Activated CD4-positive, alpha-beta T cell treated with anti-CD3 and anti-CD28 coated beads for 1 hour (primary cell): ENCODE measurements around the gene OR1K1.
"Not testable (repeated sequence)": the region's sequence is repeated elsewhere in the genome, so short reads cannot be mapped to it uniquely, and the experiment has no call there.

ENCODE experiments used
- DNase-seq: peaks from one replicate; pipeline ENCODE4 v3.0.0-alpha.2; 2020

The OR1K1 gene, protein sequence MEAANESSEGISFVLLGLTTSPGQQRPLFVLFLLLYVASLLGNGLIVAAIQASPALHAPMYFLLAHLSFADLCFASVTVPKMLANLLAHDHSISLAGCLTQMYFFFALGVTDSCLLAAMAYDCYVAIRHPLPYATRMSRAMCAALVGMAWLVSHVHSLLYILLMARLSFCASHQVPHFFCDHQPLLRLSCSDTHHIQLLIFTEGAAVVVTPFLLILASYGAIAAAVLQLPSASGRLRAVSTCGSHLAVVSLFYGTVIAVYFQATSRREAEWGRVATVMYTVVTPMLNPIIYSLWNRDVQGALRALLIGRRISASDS

DNA sequence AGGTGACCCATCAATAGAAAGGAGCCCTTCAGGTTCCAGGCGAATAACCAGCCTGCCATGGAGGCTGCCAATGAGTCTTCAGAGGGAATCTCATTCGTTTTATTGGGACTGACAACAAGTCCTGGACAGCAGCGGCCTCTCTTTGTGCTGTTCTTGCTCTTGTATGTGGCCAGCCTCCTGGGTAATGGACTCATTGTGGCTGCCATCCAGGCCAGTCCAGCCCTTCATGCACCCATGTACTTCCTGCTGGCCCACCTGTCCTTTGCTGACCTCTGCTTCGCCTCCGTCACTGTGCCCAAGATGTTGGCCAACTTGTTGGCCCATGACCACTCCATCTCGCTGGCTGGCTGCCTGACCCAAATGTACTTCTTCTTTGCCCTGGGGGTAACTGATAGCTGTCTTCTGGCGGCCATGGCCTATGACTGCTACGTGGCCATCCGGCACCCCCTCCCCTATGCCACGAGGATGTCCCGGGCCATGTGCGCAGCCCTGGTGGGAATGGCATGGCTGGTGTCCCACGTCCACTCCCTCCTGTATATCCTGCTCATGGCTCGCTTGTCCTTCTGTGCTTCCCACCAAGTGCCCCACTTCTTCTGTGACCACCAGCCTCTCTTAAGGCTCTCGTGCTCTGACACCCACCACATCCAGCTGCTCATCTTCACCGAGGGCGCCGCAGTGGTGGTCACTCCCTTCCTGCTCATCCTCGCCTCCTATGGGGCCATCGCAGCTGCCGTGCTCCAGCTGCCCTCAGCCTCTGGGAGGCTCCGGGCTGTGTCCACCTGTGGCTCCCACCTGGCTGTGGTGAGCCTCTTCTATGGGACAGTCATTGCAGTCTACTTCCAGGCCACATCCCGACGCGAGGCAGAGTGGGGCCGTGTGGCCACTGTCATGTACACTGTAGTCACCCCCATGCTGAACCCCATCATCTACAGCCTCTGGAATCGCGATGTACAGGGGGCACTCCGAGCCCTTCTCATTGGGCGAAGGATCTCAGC is at the start of gene OR1K1:
Gene OR1K1, plus strand, starts transcription at position 58 of the 995 bp plus-strand sequence. Its CDS starts 0 bp downstream, at position 58.
- no peak for DNase-seq

- no peak for DNase-seq
Observed at GRCh38 chr9:122754825-122755224, 45.1 kb upstream of the OR1K1 start.

GRCh38 chr9:122767817-122768216 is 32.1 kb upstream of the OR1K1 start:
- DNase-seq, result no peak

GRCh38 chr9:122777052-122777451 is 22.9 kb upstream of the OR1K1 start:
- DNase-seq, result no peak

GRCh38 chr9:122777935-122778627 is 21.8 kb upstream of the OR1K1 start:
- DNase-seq, result no peak

- DNase-seq, result no peak
Observed at GRCh38 chr9:122779181-122779580, 20.7 kb upstream of the OR1K1 start.

DNA sequence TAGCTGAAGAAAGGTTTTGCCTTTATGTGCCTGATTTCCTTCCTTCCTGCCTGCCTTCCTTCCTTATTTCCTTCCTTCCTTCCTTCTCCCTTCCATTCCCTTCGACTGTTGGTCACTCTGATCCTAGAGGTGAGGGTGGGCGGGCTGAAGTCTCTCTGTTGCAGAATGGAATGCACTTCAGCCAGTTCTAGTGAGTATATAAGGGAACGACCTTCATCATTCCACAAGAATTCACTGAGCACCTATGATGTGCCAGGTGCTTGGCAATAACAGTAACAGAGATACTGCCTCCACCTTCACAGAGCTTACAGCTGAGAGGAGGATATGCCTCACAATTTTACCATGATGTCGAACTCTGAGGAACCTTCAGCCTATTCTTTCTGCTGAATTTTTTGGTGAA is 19.9 kb upstream of the OR1K1 start:
- no peak for DNase-seq

GRCh38 chr9:122781671-122782070 is 18.3 kb upstream of the OR1K1 start:
- DNase-seq, result no peak

DNA sequence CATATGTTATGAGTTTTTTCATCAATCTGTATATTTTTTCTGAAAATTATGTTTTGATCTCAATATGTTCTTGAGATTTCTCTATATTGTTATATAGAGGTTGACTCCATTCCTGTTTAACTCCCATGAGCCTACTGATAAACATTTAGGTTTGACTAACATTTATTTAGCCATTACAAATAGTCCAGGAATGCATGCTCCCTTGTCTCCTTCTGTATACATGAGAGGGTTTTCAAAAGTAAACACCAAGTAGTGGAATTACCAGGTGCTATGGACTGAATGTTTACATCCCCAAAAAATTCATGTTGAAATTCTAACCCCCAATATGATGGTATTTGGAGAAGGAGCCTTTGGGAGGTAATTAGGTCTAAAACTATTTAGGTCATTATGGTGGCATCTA is 14.7 kb upstream of the OR1K1 start:
- no peak for DNase-seq

GRCh38 chr9:122786338-122786737 is 13.6 kb upstream of the OR1K1 start:
- DNase-seq, result no peak

DNA sequence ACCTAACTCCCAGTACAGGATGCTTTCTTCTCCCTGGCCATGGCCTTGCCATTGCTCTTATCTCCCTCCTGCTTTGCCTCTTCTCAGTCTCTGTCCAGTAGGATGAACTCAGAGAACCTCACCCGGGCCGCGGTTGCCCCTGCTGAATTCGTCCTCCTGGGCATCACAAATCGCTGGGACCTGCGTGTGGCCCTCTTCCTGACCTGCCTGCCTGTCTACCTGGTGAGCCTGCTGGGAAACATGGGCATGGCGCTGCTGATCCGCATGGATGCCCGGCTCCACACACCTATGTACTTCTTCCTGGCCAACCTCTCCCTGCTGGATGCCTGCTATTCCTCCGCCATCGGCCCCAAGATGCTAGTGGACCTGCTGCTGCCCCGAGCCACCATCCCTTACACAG is 11.1 kb upstream of the OR1K1 start, which contains the start of gene OR5C1:
Gene OR5C1, plus strand, starts transcription at position 103 of the 400 bp plus-strand sequence. Its CDS starts 0 bp downstream, at position 103.
- DNase-seq, result no peak

- no peak for DNase-seq
Observed at GRCh38 chr9:122789256-122790046, 10.5 kb upstream of the OR1K1 start.

- no peak for DNase-seq
Observed at GRCh38 chr9:122791872-122792669, 7.9 kb upstream of the OR1K1 start.

DNA sequence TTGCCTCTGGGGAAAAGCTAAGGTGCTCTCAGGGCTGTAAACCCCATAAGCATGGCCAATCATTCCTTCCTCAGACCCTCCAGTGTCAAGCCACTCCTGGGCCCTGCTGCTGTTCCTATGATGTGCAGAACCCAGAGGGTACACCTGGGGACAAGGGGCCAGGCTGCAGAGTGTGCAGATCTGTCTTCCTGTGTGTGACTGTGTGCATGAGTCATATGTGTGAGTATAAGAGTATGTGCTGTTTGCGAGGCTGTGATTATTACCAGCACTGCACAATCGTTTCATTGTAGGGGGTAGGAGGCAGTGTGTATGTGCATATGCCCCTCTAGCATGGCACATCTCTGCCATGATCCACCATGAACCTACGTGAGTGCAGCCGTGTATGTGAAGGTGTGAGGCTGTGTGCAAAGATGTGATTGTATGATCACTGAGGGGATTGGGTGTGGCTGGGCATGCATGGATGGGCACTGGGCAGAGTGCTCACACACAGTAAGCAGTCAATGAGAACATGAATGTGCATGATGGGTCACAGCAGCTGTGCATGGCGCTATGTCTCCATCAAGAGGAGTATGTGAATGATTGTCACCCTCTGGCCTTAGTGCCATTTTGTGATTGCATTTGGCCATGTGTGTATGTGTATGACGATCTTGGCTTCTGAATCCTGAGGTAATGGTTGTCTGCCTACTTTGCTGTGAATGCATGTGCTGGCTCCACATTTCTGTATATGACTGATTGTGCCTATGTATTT is 2.4 kb upstream of the OR1K1 start:
- DNase-seq, result no peak

DNA sequence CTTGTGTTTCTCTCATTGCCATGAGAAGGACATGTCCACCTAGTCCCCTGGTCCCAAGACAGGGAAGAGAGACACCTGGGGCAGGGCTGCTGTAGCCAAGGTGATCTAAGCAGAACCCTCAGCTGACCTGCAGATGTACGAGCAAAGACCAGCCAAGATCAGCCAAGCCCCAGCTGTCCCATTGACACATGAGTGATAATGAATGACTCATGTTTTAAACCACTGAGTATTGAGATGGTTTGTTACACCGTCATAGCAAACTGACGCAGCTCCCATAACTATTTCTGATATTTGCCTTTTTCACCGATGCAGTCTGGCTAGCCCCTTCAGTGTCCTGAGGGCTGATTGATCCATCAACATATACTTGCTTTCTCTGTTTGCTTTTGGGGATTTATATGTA is 6.7 kb downstream of the OR1K1 start:
- DNase-seq, result no peak

DNA sequence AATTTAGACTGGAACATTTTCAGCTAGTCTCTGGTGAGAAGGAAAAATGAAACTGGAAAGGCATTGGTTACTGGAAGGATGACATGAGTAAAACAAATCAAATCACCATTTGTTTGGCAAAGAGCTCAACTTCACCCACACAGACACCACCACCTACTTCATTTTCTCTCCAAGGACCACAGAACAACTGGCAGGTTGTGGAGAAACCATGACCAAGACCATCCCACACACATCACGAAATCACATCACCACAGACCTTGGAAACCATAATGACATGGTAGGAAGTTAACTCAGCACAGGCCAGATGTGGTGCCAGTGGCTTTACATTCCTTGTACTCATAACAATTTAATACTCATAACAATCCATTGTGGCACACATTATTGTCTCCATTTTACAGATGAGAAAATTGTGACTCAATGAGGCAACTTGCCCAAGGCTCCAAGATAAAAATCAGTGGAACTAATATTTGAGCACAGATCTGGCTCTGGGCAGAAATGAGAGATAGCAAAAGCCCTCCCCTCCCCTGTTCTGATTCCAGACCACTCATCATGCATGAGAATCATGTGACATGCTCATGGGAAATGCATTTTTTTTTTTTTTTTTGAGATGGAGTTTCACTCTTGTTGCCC is 7.5 kb downstream of the OR1K1 start:
- no peak for DNase-seq

DNA sequence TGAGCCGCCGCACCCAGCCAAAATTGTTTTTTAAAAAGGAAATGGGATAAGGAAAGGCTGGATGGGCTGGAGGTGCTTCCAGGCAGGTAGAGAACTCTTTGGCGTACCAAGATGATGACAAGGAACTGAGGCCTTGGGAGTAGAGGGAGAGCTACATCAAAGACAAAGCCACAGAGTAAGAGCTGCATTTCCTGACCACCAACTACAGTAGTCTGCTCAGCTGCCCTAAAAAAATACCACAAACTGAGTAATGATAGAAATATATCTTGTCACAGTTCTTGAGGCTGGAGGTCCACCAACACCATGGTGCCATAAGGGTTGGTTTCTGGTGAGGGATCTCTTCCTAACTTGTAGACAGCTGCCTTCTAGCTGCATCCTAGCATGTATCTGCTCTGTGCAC is 8.2 kb downstream of the OR1K1 start:
- DNase-seq, result no peak

DNA sequence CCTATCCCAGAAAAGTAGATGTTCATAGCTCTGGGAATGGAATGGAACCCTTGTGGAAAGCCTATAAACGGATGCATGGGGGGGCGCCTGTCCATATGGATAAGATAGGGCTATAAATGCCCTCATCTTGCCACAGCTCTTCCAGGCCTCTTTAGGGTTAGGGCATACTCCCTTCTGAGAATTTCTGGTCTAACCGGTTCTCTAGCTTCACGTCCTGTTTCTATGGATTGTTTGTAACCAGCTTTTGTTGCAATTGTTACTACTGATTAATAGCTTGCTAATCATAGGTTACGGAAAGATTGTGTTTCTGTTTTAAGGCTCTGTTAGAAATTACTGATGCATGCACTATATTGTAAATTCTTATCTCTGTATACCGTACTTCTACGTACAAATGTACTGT is 9.3 kb downstream of the OR1K1 start:
- DNase-seq, result not testable (repeated sequence)

GRCh38 chr9:122810306-122810946 is 10.5 kb downstream of the OR1K1 start:
- DNase-seq, result peak; percentile 66

DNA sequence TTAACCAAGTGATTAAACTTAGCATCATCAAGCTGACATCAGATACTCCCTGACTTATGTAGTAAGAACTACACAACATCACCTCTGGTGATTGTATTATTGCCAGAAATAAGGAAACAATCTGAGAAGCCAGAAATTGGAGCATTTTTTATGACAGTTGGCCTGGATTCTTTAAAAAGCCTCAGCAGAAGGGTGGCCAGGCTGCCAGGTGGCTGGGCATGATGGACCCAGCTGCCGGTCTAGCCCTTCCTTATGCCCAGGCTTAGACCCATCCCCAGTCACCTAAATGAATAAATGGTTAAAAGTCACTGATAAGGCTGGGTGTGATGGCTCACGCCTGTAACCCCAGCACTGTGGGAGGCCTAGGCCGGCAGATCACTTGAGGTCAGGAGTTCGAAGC is 12.8 kb downstream of the OR1K1 start:
- DNase-seq, result no peak
